ENCODE measurements around the gene RPRD1B.

- TF ChIP-seq, protein P1, sequence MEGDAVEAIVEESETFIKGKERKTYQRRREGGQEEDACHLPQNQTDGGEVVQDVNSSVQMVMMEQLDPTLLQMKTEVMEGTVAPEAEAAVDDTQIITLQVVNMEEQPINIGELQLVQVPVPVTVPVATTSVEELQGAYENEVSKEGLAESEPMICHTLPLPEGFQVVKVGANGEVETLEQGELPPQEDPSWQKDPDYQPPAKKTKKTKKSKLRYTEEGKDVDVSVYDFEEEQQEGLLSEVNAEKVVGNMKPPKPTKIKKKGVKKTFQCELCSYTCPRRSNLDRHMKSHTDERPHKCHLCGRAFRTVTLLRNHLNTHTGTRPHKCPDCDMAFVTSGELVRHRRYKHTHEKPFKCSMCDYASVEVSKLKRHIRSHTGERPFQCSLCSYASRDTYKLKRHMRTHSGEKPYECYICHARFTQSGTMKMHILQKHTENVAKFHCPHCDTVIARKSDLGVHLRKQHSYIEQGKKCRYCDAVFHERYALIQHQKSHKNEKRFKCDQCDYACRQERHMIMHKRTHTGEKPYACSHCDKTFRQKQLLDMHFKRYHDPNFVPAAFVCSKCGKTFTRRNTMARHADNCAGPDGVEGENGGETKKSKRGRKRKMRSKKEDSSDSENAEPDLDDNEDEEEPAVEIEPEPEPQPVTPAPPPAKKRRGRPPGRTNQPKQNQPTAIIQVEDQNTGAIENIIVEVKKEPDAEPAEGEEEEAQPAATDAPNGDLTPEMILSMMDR (IDR thresholded peaks at IDR 0.05) = no peak
- TF ChIP-seq EZH2 (IDR thresholded peaks at IDR 0.05) = no peak
- no peak for TF ChIP-seq EZH2phosphoT487 (IDR thresholded peaks at IDR 0.05)
These were observed 56.5 kb downstream of the RPRD1B start for GRCh38 chr20:38090061-38090460.
